PC-9 (cell line): ENCODE data around the gene TP53I11. TPM values are rescaled to one million over a fixed set of nuclear protein-coding genes. Genes with fewer than 3 reads are reported as not detected.

Experiments
- BruUV-seq: library from RNA; stranded (reverse); fragments of 400-500 nt; replicated peaks from 2 replicates; lab custom pipeline; 2021; lab: Mats Ljungman, UMichigan
- CTCF ChIA-PET: fragments of 300-600 bp; sonication (Branson Sonifier 250); formaldehyde crosslinking; loops from one replicate; lab custom pipeline; 2022; ENCODE audit warnings: antibody characterized with exemption; lab: Charles Lee
- POLR2A ChIA-PET: fragments of 300-600 bp; sonication (Branson Sonifier 250); formaldehyde crosslinking; loops from one replicate; lab custom pipeline; 2022; ENCODE audit warnings: antibody characterized with exemption; ENCODE audit not compliant: unreplicated experiment; lab: Charles Lee
- DNase-seq, 2 experiments: peaks; one replicate each; pipeline versions ENCODE4 v3.0.0 to v3.0.0-alpha.2; 2015 to 2022; ENCODE audit warnings: mixed read lengths in 1 of 2
- H2AFZ ChIP-seq: fragments of 200-600 bp; sonication (generic); 2 replicates; pipeline ENCODE4 v1.8.1; 2017; ENCODE audit warnings: antibody characterized with exemption
- H3F3A ChIP-seq: fragments of 200-600 bp; sonication (generic); 2 replicates; pipeline ENCODE4 v1.8.1; 2017; ENCODE audit warnings: antibody characterized with exemption, mild to moderate bottlenecking, low read depth; ENCODE audit not compliant: insufficient read depth
- H3K27ac ChIP-seq: fragments of 200-600 bp; sonication (generic); 2 replicates; pipeline ENCODE4 v1.6.1; 2016; ENCODE audit warnings: mixed run types
- H3K27me3 ChIP-seq: fragments of 200-600 bp; sonication (generic); 2 replicates; pipeline ENCODE4 v1.6.1; 2016; ENCODE audit warnings: low read depth, mixed run types; ENCODE audit not compliant: insufficient read depth
- H3K36me3 ChIP-seq: fragments of 200-600 bp; sonication (generic); 2 replicates; pipeline ENCODE4 v1.6.1; 2016; ENCODE audit warnings: low read depth, mixed run types
- H3K4me1 ChIP-seq: fragments of 200-600 bp; sonication (generic); replicated peaks from 2 replicates; pipeline ENCODE4 v1.6.1; 2016; ENCODE audit warnings: mixed run types; ENCODE audit not compliant: insufficient read depth
- H3K4me2 ChIP-seq: fragments of 200-600 bp; sonication (generic); 2 replicates; pipeline ENCODE4 v1.6.1; 2017; ENCODE audit warnings: mixed run types
- H3K4me3 ChIP-seq: fragments of 200-600 bp; sonication (generic); 2 replicates; pipeline ENCODE4 v1.6.1; 2016; ENCODE audit warnings: mixed run types
- H3K79me2 ChIP-seq: fragments of 200-600 bp; sonication (generic); 2 replicates; pipeline ENCODE4 v1.6.1; 2017; ENCODE audit warnings: low read depth, mixed run types
- H3K9me2 ChIP-seq: fragments of 200-600 bp; sonication (generic); 2 replicates; pipeline ENCODE4 v1.8.1; 2017; ENCODE audit warnings: mild to moderate bottlenecking; ENCODE audit not compliant: insufficient read depth
- H3K9me3 ChIP-seq: fragments of 200-600 bp; sonication (generic); 2 replicates; pipeline ENCODE4 v1.8.1; 2016; ENCODE audit warnings: low read depth; ENCODE audit not compliant: insufficient read depth
- H4K20me1 ChIP-seq: fragments of 200-600 bp; sonication (generic); 2 replicates; pipeline ENCODE4 v1.8.1; 2017; ENCODE audit not compliant: insufficient read depth
- CTCF ChIP-seq: fragments of 200-600 bp; sonication (generic); conservative IDR thresholded peaks from 2 replicates; pipeline ENCODE4 v1.6.1; 2017; ENCODE audit warnings: mixed run types, antibody characterized with exemption, mild to moderate bottlenecking, moderate library complexity
- EZH2 ChIP-seq: fragments of 200-600 bp; sonication (generic); IDR thresholded peaks from 2 replicates; pipeline ENCODE4 v1.8.0; 2017; ENCODE audit warnings: antibody characterized with exemption, low read depth
- intact Hi-C: fragments of 100-400 bp; cut with micrococcal nuclease; formaldehyde crosslinking; loops from one replicate; pipeline ENCODE4 v1.10.0; 2022; ENCODE audit not compliant: unreplicated experiment
- total RNA-seq: library from RNA; stranded (reverse); gene quantifications from 2 replicates; pipeline ENCODE4 v1.2.3, GENCODE V29; 2021

Gene TP53I11
- total RNA-seq, 1 experiment from 2014 or later: 0.46 TPM

GRCh38 chr11:44917741-44918140 is 32.9 kb downstream of the TP53I11 start:
- BruUV-seq: no TSS peak
- Histone ChIP-seq H3K4me2 (no peak overlapping the region), H4K20me1 (no peaks in the 10 kb centered on the region), H3K36me3 (no peaks in the 10 kb centered on the region), H3K4me3 (no peak overlapping the region), H3F3A (no peaks in the 10 kb centered on the region), H3K9me3 (no peaks in the 10 kb centered on the region), H2AFZ (no peak overlapping the region), H3K4me1 (no peaks in the 10 kb centered on the region), H3K27ac (no peak overlapping the region), H3K79me2 (no peaks in the 10 kb centered on the region), H3K9me2 (no peaks in the 10 kb centered on the region), H3K27me3 (peaks cover 81% of the 10 kb centered on the region)
- POLR2A ChIA-PET: no interaction called here
- TF ChIP-seq EZH2 (no peak), CTCF (no peak)
- CTCF ChIA-PET: no interaction called here
- DNase-seq: no peak
- intact Hi-C loops: loop anchor here (10.0 kb wide), 1 partner anchor 633 kb away; no protein-coding TSS in a partner anchor

GRCh38 chr11:44916801-44917385 is 33.8 kb downstream of the TP53I11 start:
- no peak for DNase-seq
- no peaks in the 10 kb centered on the region for H3K4me1 ChIP-seq
- H3F3A ChIP-seq: no peaks in the 10 kb centered on the region
- H4K20me1 ChIP-seq: 0 out of 2 replicates have a peak, but pooled peaks cover 7% of the 10 kb centered on the region
- no peak overlapping the region for H3K4me2 ChIP-seq
- H3K79me2 ChIP-seq: no peaks in the 10 kb centered on the region
- POLR2A ChIA-PET: interaction anchor here (0.7 kb wide), 1 partner anchor 13 kb away, joined by 8 read pairs; no protein-coding TSS in a partner anchor
- H3K27me3 ChIP-seq: peaks cover 73% of the 10 kb centered on the region
- intact Hi-C loops: loop anchor here (10.0 kb wide), 1 partner anchor 632 kb away; no protein-coding TSS in a partner anchor
- H3K27ac ChIP-seq: no peak overlapping the region
- no peaks in the 10 kb centered on the region for H3K9me3 ChIP-seq
- H2AFZ ChIP-seq: no peak overlapping the region
- CTCF ChIA-PET: no interaction called here
- H3K9me2 ChIP-seq: no peaks in the 10 kb centered on the region
- no peaks in the 10 kb centered on the region for H3K36me3 ChIP-seq
- TF ChIP-seq CTCF (no peak), EZH2 (no peak)
- no TSS peak for BruUV-seq
- no peak overlapping the region for H3K4me3 ChIP-seq

GRCh38 chr11:44916331-44916730 is 34.4 kb downstream of the TP53I11 start:
- no peak overlapping the region for H2AFZ ChIP-seq
- no peaks in the 10 kb centered on the region for H3K9me3 ChIP-seq
- peaks cover 67% of the 10 kb centered on the region for H3K27me3 ChIP-seq
- no peak overlapping the region for H3K27ac ChIP-seq
- TF ChIP-seq EZH2: no peak
- TF ChIP-seq CTCF: no peak
- CTCF ChIA-PET: no interaction called here
- no peaks in the 10 kb centered on the region for H3F3A ChIP-seq
- intact Hi-C loops: loop anchor here (10.0 kb wide), 1 partner anchor 632 kb away; no protein-coding TSS in a partner anchor
- no peaks in the 10 kb centered on the region for H3K9me2 ChIP-seq
- H4K20me1 ChIP-seq: 0 out of 2 replicates have a peak, but pooled peaks cover 7% of the 10 kb centered on the region
- POLR2A ChIA-PET: interaction anchor here (0.7 kb wide), 1 partner anchor 14 kb away, joined by 8 read pairs; no protein-coding TSS in a partner anchor
- BruUV-seq: no TSS peak
- DNase-seq: no peak
- no peak overlapping the region for H3K4me2 ChIP-seq
- H3K79me2 ChIP-seq: no peaks in the 10 kb centered on the region
- H3K36me3 ChIP-seq: no peaks in the 10 kb centered on the region
- H3K4me3 ChIP-seq: no peak overlapping the region
- no peaks in the 10 kb centered on the region for H3K4me1 ChIP-seq
